CD14-positive monocyte (primary cell): Measurements from ENCODE around the gene EGFL6. TPM values are rescaled to one million over a fixed set of nuclear protein-coding genes. Genes with fewer than 3 reads are reported as not detected.

Experiments
- DNase-seq, 3 donors: peaks; one replicate each; pipeline ENCODE4 v3.0.0-alpha.2; 2011 to 2022
- H2AFZ ChIP-seq: 2 replicates; pipeline ENCODE4 v1.6.0; 2012; ENCODE audit warnings: mild to moderate bottlenecking, low read depth, low read length, inconsistent platforms; ENCODE audit not compliant: insufficient read depth, poor library complexity, severe bottlenecking
- H3K27ac ChIP-seq, 2 donors: 1 replicate in 1 of 2; 2 replicates in 1 of 2; pipeline ENCODE4 v1.5.1; 2012 to 2013; ENCODE audit warnings: low read length in 2 of 2, control low read depth in 1 of 2, inconsistent platforms in 1 of 2, low read depth in 1 of 2, mild to moderate bottlenecking in 1 of 2
- H3K27me3 ChIP-seq, 2 donors: one replicate each; pipeline versions ENCODE4 v1.6.0 to v1.6.1; 2011 to 2013; ENCODE audit warnings: low read length in 2 of 2; ENCODE audit not compliant: control insufficient read depth in 2 of 2, insufficient read depth in 2 of 2
- H3K36me3 ChIP-seq, 2 donors: replicated peaks in 1 of 2; 1 replicate in 1 of 2; 2 replicates in 1 of 2; pipeline versions ENCODE4 v1.5.1 to v1.6.1; 2012 to 2013; ENCODE audit warnings: low read length in 2 of 2, control low read depth in 1 of 2, inconsistent platforms in 1 of 2, mild to moderate bottlenecking in 1 of 2; ENCODE audit not compliant: insufficient read depth in 2 of 2, control insufficient read depth in 1 of 2
- H3K4me1 ChIP-seq, 2 donors: 1 replicate in 1 of 2; 2 replicates in 1 of 2; pipeline versions ENCODE4 v1.5.1 to v1.6.1; 2012 to 2013; ENCODE audit warnings: low read length in 2 of 2, control low read depth in 1 of 2, inconsistent platforms in 1 of 2, mild to moderate bottlenecking in 1 of 2, moderate library complexity in 1 of 2; ENCODE audit not compliant: insufficient read depth in 2 of 2, control insufficient read depth in 1 of 2
- H3K4me2 ChIP-seq: replicated peaks from 2 replicates; pipeline ENCODE3; 2012; ENCODE audit warnings: low read length, moderate library complexity, mild to moderate bottlenecking; ENCODE audit not compliant: poor library complexity, severe bottlenecking; ENCODE audit errors: extremely low read depth
- H3K4me3 ChIP-seq, 3 experiments: fragments of 200-600 bp in 1 of 3; sonication (generic) in 1 of 3; replicated peaks in 1 of 3; 1 replicate in 2 of 3; 2 replicates in 1 of 3; pipeline ENCODE4 v1.5.1; 2011 to 2013; ENCODE audit warnings: low read length in 3 of 3, mild to moderate bottlenecking in 3 of 3, control low read depth in 2 of 3, low read depth in 2 of 3, inconsistent platforms in 1 of 3, moderate library complexity in 1 of 3
- H3K79me2 ChIP-seq: 2 replicates; pipeline ENCODE4 v1.6.0; 2012; ENCODE audit warnings: mild to moderate bottlenecking, control low read depth, inconsistent platforms, low read length, moderate library complexity; ENCODE audit not compliant: insufficient read depth
- H3K9ac ChIP-seq: 2 replicates; pipeline ENCODE4 v1.6.0; 2017; ENCODE audit warnings: low read length, mild to moderate bottlenecking; ENCODE audit not compliant: insufficient read depth, poor library complexity, severe bottlenecking
- H3K9me3 ChIP-seq, 2 donors: replicated peaks in 1 of 2; 1 replicate in 1 of 2; 2 replicates in 1 of 2; pipeline versions ENCODE4 v1.5.1 to v1.6.1; 2012 to 2013; ENCODE audit warnings: low read length in 2 of 2, control low read depth in 1 of 2; ENCODE audit not compliant: control insufficient read depth in 1 of 2, insufficient read depth in 1 of 2
- H4K20me1 ChIP-seq: 2 replicates; pipeline ENCODE4 v1.6.0; 2012; ENCODE audit warnings: mild to moderate bottlenecking, low read length, control low read depth, moderate library complexity; ENCODE audit not compliant: insufficient read depth
- H3K27ac Mint-ChIP-seq, 7 donors: one replicate each; pipeline ENCODE4 v1.8.0; 2020; ENCODE audit warnings: mild to moderate bottlenecking in 7 of 7, mixed read lengths in 7 of 7, moderate library complexity in 6 of 7, inconsistent platforms in 2 of 7
- H3K27me3 Mint-ChIP-seq, 3 donors: one replicate each; pipeline ENCODE4 v1.8.0; 2021 to 2022; ENCODE audit warnings: low read depth in 3 of 3, mild to moderate bottlenecking in 3 of 3, mixed read lengths in 3 of 3, moderate library complexity in 3 of 3, inconsistent platforms in 1 of 3
- H3K36me3 Mint-ChIP-seq, 2 donors: one replicate each; pipeline ENCODE4 v1.8.0; 2020; ENCODE audit warnings: mixed read lengths in 2 of 2, inconsistent platforms in 1 of 2, mild to moderate bottlenecking in 1 of 2
- H3K4me1 Mint-ChIP-seq: one replicate; pipeline ENCODE4 v1.8.0; 2020; ENCODE audit warnings: mild to moderate bottlenecking, mixed read lengths
- H3K4me3 Mint-ChIP-seq, 2 donors: one replicate each; pipeline ENCODE4 v1.8.0; 2020; ENCODE audit warnings: mild to moderate bottlenecking in 2 of 2, mixed read lengths in 2 of 2, moderate library complexity in 1 of 2
- H3K9me3 Mint-ChIP-seq, 7 donors: one replicate each; pipeline ENCODE4 v1.8.0; 2020 to 2022; ENCODE audit warnings: mixed read lengths in 7 of 7, mild to moderate bottlenecking in 6 of 7, moderate library complexity in 6 of 7, inconsistent platforms in 2 of 7
- WGBS: methylation state at CpG from one replicate; pipeline ENCODE4 v1.1.5; 2013; ENCODE audit warnings: missing lambda C conversion rate; ENCODE audit not compliant: insufficient coverage; 5-methylcytosine and 5-hydroxymethylcytosine counted together
- intact Hi-C, 2 donors: fragments of 100-400 bp; cut with micrococcal nuclease; formaldehyde crosslinking; loops; one replicate each; pipeline versions ENCODE4 v1.15.0 to v1.15.1; 2023
- polyA plus RNA-seq, 3 donors: library from polyadenylated mRNA; depleted of rRNA in 1 of 3; unstranded in 2 of 3; stranded (reverse) in 1 of 3; fragments of 300-500 nt in 2 of 3; fragments of >200 nt in 1 of 3; fragmentation: Illumina TruSeq in 2 of 3; gene quantifications; 1 replicate in 2 of 3; 2 replicates in 1 of 3; pipeline ENCODE4 v1.2.3, GENCODE V29; 2012 to 2021
- TF ChIP-seq, protein P1 (sequence below): fragments of 200-600 bp; IDR thresholded peaks from one replicate; pipeline ENCODE4 v1.8.0; 2022; ENCODE audit warnings: antibody characterized with exemption, mild to moderate bottlenecking

EGFL6 gene
- polyA plus RNA-seq, 3 donors: not detected

DNA sequence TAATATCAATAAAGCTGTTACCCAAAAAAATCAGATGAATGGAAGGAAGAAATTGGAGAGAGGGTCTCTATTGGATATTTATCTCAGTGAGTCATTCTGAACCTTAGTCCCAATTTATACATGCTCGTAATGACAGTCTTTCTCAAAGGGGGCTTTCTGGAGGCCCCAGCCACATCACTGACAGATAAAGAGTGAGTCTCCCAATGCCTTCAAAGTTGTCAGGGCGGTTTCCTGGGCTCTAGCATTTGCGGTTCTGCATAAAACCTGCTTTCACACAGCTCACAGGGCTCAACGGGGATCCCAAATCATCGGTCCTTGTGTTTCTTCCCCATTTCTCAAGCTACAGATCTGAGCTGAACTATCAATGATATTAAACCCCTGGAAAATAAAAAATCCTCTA lies 100.8 kb downstream of the EGFL6 start:
- TF ChIP-seq, protein P1, sequence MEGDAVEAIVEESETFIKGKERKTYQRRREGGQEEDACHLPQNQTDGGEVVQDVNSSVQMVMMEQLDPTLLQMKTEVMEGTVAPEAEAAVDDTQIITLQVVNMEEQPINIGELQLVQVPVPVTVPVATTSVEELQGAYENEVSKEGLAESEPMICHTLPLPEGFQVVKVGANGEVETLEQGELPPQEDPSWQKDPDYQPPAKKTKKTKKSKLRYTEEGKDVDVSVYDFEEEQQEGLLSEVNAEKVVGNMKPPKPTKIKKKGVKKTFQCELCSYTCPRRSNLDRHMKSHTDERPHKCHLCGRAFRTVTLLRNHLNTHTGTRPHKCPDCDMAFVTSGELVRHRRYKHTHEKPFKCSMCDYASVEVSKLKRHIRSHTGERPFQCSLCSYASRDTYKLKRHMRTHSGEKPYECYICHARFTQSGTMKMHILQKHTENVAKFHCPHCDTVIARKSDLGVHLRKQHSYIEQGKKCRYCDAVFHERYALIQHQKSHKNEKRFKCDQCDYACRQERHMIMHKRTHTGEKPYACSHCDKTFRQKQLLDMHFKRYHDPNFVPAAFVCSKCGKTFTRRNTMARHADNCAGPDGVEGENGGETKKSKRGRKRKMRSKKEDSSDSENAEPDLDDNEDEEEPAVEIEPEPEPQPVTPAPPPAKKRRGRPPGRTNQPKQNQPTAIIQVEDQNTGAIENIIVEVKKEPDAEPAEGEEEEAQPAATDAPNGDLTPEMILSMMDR: no peak
- Histone ChIP-seq H4K20me1 (no peaks in the 10 kb centered on the region), H3K4me2 (no peak overlapping the region), H3K9me3 (no peaks in the 10 kb centered on the region), H3K27me3 (no peaks in the 10 kb centered on the region), H3K79me2 (no peaks in the 10 kb centered on the region), H3K9ac (no peak overlapping the region), H3K27ac (no peak overlapping the region), H2AFZ (no peak overlapping the region), H3K4me3 (no peak overlapping the region), H3K36me3 (no peaks in the 10 kb centered on the region), H3K4me1 (peaks cover 14 to 21% of the 10 kb centered on the region in 2 donors)
- Mint-ChIP-seq H3K4me1 (peaks cover 23% of the 10 kb centered on the region), H3K27ac (peak overlapping the region in 1 of 7 donors; percentile 37), H3K4me3 (no peak overlapping the region), H3K36me3 (peaks cover 4 to 7% of the 10 kb centered on the region in 2 donors), H3K27me3 (peaks cover 0 to 9% (median 3%) of the 10 kb centered on the region in 3 donors), H3K9me3 (peaks cover 0 to 4% (median 2%) of the 10 kb centered on the region in 7 donors)
- WGBS: 80% methylated on average over 2 of the region's 5 CpGs
- no peak for DNase-seq
- intact Hi-C loops: no loop called here

DNA sequence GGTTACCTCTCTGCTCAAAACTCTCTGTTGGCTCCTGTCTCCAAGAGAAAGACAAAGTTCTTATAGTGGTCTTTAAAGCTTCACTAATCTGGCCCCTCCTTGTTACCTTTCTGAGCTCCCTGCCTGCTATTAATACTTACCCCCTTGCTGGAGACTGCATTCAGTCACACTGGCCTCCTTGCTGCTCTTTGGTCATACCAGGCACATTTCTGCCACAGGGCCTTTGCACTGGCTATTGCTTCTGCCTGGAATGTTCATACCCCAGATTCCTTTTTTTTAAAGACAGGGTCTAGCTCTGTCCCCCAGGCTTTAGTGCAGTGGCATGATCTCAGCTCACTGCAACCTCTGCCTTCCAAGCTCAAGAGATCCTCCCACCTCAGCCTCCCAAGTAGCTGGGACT lies 103.6 kb downstream of the EGFL6 start:
- H3K4me1 ChIP-seq: peaks cover 10 to 12% of the 10 kb centered on the region in 2 donors
- H3K79me2 ChIP-seq: no peaks in the 10 kb centered on the region
- H3K9ac ChIP-seq: no peak overlapping the region
- H4K20me1 ChIP-seq: no peaks in the 10 kb centered on the region
- Mint-ChIP-seq H3K4me3 (no peak overlapping the region), H3K27ac (no peak overlapping the region), H3K9me3 (peaks cover 0 to 4% (median 0%) of the 10 kb centered on the region in 7 donors), H3K4me1 (peaks cover 12% of the 10 kb centered on the region), H3K36me3 (peaks cover 4 to 5% of the 10 kb centered on the region in 2 donors), H3K27me3 (peaks cover 0 to 8% (median 3%) of the 10 kb centered on the region in 3 donors)
- no peak overlapping the region for H3K27ac ChIP-seq
- no peak overlapping the region for H2AFZ ChIP-seq
- TF ChIP-seq, protein P1: no peak
- no peak overlapping the region for H3K4me3 ChIP-seq
- no peaks in the 10 kb centered on the region for H3K27me3 ChIP-seq
- H3K36me3 ChIP-seq: no peaks in the 10 kb centered on the region
- H3K9me3 ChIP-seq: no peaks in the 10 kb centered on the region
- intact Hi-C loops: no loop called here
- H3K4me2 ChIP-seq: no peak overlapping the region
- no peak for DNase-seq
